Right ventricle myocardium superior (tissue), 1 donor: Measurements from ENCODE around the gene COASY. TPM values are rescaled to one million over a fixed set of nuclear protein-coding genes. Genes with fewer than 3 reads are reported as not detected.

Source experiments
- ATAC-seq: fragments of 200-7000 bp; cut with Tn5 transposase; one replicate; pipeline ENCODE4 v1.9.1; 2020; ENCODE audit warnings: mild to moderate bottlenecking; ENCODE audit not compliant: poor library complexity
- DNase-seq: peaks from one replicate; pipeline ENCODE4 v3.0.0-alpha.2; 2020
- intact Hi-C: fragments of 100-400 bp; cut with DNase I; formaldehyde crosslinking; loops from one replicate; pipeline ENCODE4 v1.11.2; 2022
- total RNA-seq: library from RNA; stranded (reverse); fragmentation: NEBNext Ultra II Directional; extraction: Animal tissue kit (Norgen Biotek cat#: 25700); gene quantifications from one replicate; pipeline ENCODE4 v1.2.1, GENCODE V29; 2021
- donor health status: DM: no; HTN: yes; CAD: no; lungs with severe emphysema.

Gene COASY
- total RNA-seq, 1 donor from 2014 or later, result 41.6 TPM

- ATAC-seq, result no peak
- intact Hi-C loops, result no loop called here
Measured at GRCh38 chr17:42563950-42564349, 2.0 kb downstream of the COASY start.

GRCh38 chr17:42564815-42565522, 3.0 kb downstream of the COASY start:
- ATAC-seq, result no peak
- peak; percentile 17 for DNase-seq
- intact Hi-C loops, result no loop called here

More at GRCh38 chr17:42563950-42564349, 2.0 kb downstream of the COASY start:
- DNase-seq, result peak; percentile 11

GRCh38 chr17:42565523-42566214, 3.7 kb downstream of the COASY start:
- intact Hi-C loops, result no loop called here
- DNase-seq, result peak; percentile 33

GRCh38 chr17:42566215-42566882, 4.4 kb downstream of the COASY start:
- ATAC-seq (peak; percentile 25), DNase-seq (no peak)
- intact Hi-C loops, result no loop called here

More at GRCh38 chr17:42565523-42566214, 3.7 kb downstream of the COASY start:
- ATAC-seq, result no peak

GRCh38 chr17:42566883-42567573, 5.1 kb downstream of the COASY start, which contains the start of gene MLX:
Gene MLX, plus strand, starts transcription at chr17:42567100. Its CDS starts 25 bp downstream, at chr17:42567125.
- DNase-seq (peak; percentile 98), ATAC-seq (peak; percentile 89)
- intact Hi-C loops, result no loop called here

- intact Hi-C loops, result no loop called here
- DNase-seq (peak; percentile 32), ATAC-seq (no peak)
Measured at GRCh38 chr17:42568341-42569111, 6.6 kb downstream of the COASY start.

GRCh38 chr17:42571435-42572225, 9.7 kb downstream of the COASY start:
- peak; percentile 25 for DNase-seq
- intact Hi-C loops, result no loop called here
- ATAC-seq, result no peak

- DNase-seq, result peak; percentile 11
- intact Hi-C loops, result no loop called here
- ATAC-seq, result no peak
Measured at GRCh38 chr17:42573095-42573494, 11.1 kb downstream of the COASY start.

GRCh38 chr17:42574463-42574862, 12.5 kb downstream of the COASY start:
- no peak for ATAC-seq
- intact Hi-C loops, result no loop called here

GRCh38 chr17:42577140-42577531, 15.2 kb downstream of the COASY start:
- intact Hi-C loops, result no loop called here
- ATAC-seq, result no peak

More at GRCh38 chr17:42574463-42574862, 12.5 kb downstream of the COASY start:
- DNase-seq, result no peak

GRCh38 chr17:42577532-42578281, 15.8 kb downstream of the COASY start, which contains the start of gene PSMC3IP:
Gene PSMC3IP, minus strand, starts transcription at chr17:42577729. Its CDS starts 43 bp downstream, at chr17:42577686.
- intact Hi-C loops, result no loop called here
- DNase-seq (peak; percentile 97), ATAC-seq (peak; percentile 95)

More at GRCh38 chr17:42577140-42577531, 15.2 kb downstream of the COASY start:
- no peak for DNase-seq

- ATAC-seq (peak; percentile 81), DNase-seq (peak; percentile 84)
- intact Hi-C loops, result no loop called here
Measured at GRCh38 chr17:42578282-42578869, 16.4 kb downstream of the COASY start.

GRCh38 chr17:42579794-42580551, 18.0 kb downstream of the COASY start:
- intact Hi-C loops, result loop anchor here (10.0 kb wide), 1 partner anchor 185 kb away; the partner anchor contains the start of gene RAMP2
- DNase-seq, result no peak
- ATAC-seq, result no peak

- ATAC-seq (no peak), DNase-seq (no peak)
- intact Hi-C loops, result loop anchor here (10.0 kb wide), 1 partner anchor 183 kb away; the partner anchor contains the start of gene RAMP2
Measured at GRCh38 chr17:42581744-42582270, 19.9 kb downstream of the COASY start.

- no peak for DNase-seq
- ATAC-seq, result peak; percentile 13
- intact Hi-C loops, result loop anchor here (5.0 to 10.0 kb wide), 2 partner anchors 97 to 180 kb away; partner anchors contain the start of genes CCR10, CNTNAP1 and RAMP2
Measured at GRCh38 chr17:42584880-42585279, 22.9 kb downstream of the COASY start.
